ENCODE results near the gene MCU.

The MCU gene

GRCh38 chr10:72846238-72846637, 154.3 kb downstream of the MCU start:
- no peak overlapping the region for H3K27ac ChIP-seq

GRCh38 chr10:72847681-72848080, 155.7 kb downstream of the MCU start:
- no peak for TF ChIP-seq CTCF (conservative IDR thresholded peaks at IDR 0.05)
- no peak overlapping the region for H3K27ac ChIP-seq

More at GRCh38 chr10:72846238-72846637, 154.3 kb downstream of the MCU start:
- TF ChIP-seq CTCF (conservative IDR thresholded peaks at IDR 0.05): no peak

- no peak overlapping the region for H3K27ac ChIP-seq
- no peak for TF ChIP-seq CTCF (conservative IDR thresholded peaks at IDR 0.05)
Measured at GRCh38 chr10:72850861-72851260, 158.9 kb downstream of the MCU start.

- H3K27ac ChIP-seq: no peak overlapping the region
- no peak for TF ChIP-seq CTCF (conservative IDR thresholded peaks at IDR 0.05)
Measured at GRCh38 chr10:72851509-72851908, 159.6 kb downstream of the MCU start.

- H3K27ac ChIP-seq: no peak overlapping the region
- no peak for TF ChIP-seq CTCF (conservative IDR thresholded peaks at IDR 0.05)
Measured at GRCh38 chr10:72852508-72852907, 160.6 kb downstream of the MCU start.

- H3K27ac ChIP-seq: no peak overlapping the region
- no peak for TF ChIP-seq CTCF (conservative IDR thresholded peaks at IDR 0.05)
Measured at GRCh38 chr10:72855129-72855528, 163.2 kb downstream of the MCU start.

- no peak for TF ChIP-seq CTCF (conservative IDR thresholded peaks at IDR 0.05)
- H3K27ac ChIP-seq: no peak overlapping the region
Measured at GRCh38 chr10:72855790-72856189, 163.8 kb downstream of the MCU start.

- H3K27ac ChIP-seq: no peak overlapping the region
- no peak for TF ChIP-seq CTCF (conservative IDR thresholded peaks at IDR 0.05)
Measured at GRCh38 chr10:72858067-72858466, 166.1 kb downstream of the MCU start.

All from VCaP (cell line).